ENCODE results near the gene DUSP9. TPM values are rescaled to one million over a fixed set of nuclear protein-coding genes. Genes with fewer than 3 reads are reported as not detected.
"Not testable (repeated sequence)": the region's sequence is repeated elsewhere in the genome, so short reads cannot be mapped to it uniquely, and the experiment has no call there.

DUSP9 gene
- total RNA-seq, 4 donors from 2014 or later = not detected

GRCh38 chrX:153688506-153688905, 41.5 kb downstream of the DUSP9 start:
- TF ChIP-seq POLR2A (IDR thresholded peaks at IDR 0.05) (no peak), CTCF (IDR thresholded peaks at IDR 0.05 in 4 of 5, conservative IDR thresholded peaks at IDR 0.05 in 1 of 5) (no peak)
- H3K36me3 ChIP-seq = no peaks in the 10 kb centered on the region
- no peaks in the 10 kb centered on the region for H3K27me3 ChIP-seq
- peaks cover 0 to 35% of the 10 kb centered on the region in 2 donors for H3K4me1 ChIP-seq
- intact Hi-C loops (cut with DNase I; ENCODE audit: low total_unique reads) (loop anchor here (5.0 to 10.0 kb wide), 2 partner anchors 34 to 106 kb away; partner anchors contain the start of genes ABCD1, BCAP31, IDH3G and SSR4), in situ Hi-C loops (cut with MboI; ENCODE audit: low sequenced_read_pairs in 4 of 4) (no loop called here)
- H3K9me3 ChIP-seq = no peaks in the 10 kb centered on the region
- DNase-seq = no peak
- ATAC-seq = no peak
- peak overlapping the region; percentile 38 to 56 (median 49) for H3K4me3 ChIP-seq
- H3K27ac ChIP-seq = peak overlapping the region; percentile 85 to 91 (median 88)

- no peaks in the 10 kb centered on the region for H3K36me3 ChIP-seq
- peaks cover 0 to 35% of the 10 kb centered on the region in 2 donors for H3K4me1 ChIP-seq
- ATAC-seq = peak; percentile 44 to 54
- H3K27me3 ChIP-seq = no peaks in the 10 kb centered on the region
- intact Hi-C loops (cut with DNase I; ENCODE audit: low total_unique reads) = loop anchor here (5.0 to 10.0 kb wide), 2 partner anchors 33 to 106 kb away; partner anchors contain the start of genes ABCD1, BCAP31, IDH3G and SSR4
- peak; percentile 54 to 83 for DNase-seq
- no peaks in the 10 kb centered on the region for H3K9me3 ChIP-seq
- in situ Hi-C loops (cut with MboI; ENCODE audit: low sequenced_read_pairs in 4 of 4) = no loop called here
- peak overlapping the region; percentile 85 to 91 (median 90) for H3K27ac ChIP-seq
- TF ChIP-seq CTCF (IDR thresholded peaks at IDR 0.05 in 4 of 5, conservative IDR thresholded peaks at IDR 0.05 in 1 of 5) (no peak), POLR2A (IDR thresholded peaks at IDR 0.05) (peak; percentile 51 to 65)
- peak overlapping the region; percentile 46 to 56 (median 49) for H3K4me3 ChIP-seq
These were observed 42.0 kb downstream of the DUSP9 start for GRCh38 chrX:153688911-153689590.

GRCh38 chrX:153689654-153690465, 42.9 kb downstream of the DUSP9 start:
- no peak for TF ChIP-seq POLR2A (IDR thresholded peaks at IDR 0.05)
- TF ChIP-seq CTCF (IDR thresholded peaks at IDR 0.05 in 4 of 5, conservative IDR thresholded peaks at IDR 0.05 in 1 of 5) = peak in 2 of 5 experiments; percentile 18 to 38
- DNase-seq (peak in 1 of 2 donors; percentile 46), ATAC-seq (peak; percentile 2)
- no peaks in the 10 kb centered on the region for H3K27me3 ChIP-seq
- peaks cover 0 to 6% of the 10 kb centered on the region in 2 donors for H3K36me3 ChIP-seq
- peak overlapping the region; percentile 42 to 56 (median 48) for H3K4me3 ChIP-seq
- no peaks in the 10 kb centered on the region for H3K9me3 ChIP-seq
- in situ Hi-C loops (cut with MboI; ENCODE audit: low sequenced_read_pairs in 4 of 4) = no loop called here
- H3K27ac ChIP-seq = peak overlapping the region; percentile 85 to 91 (median 90)
- intact Hi-C loops (cut with DNase I; ENCODE audit: low total_unique reads) = loop anchor here (5.0 to 10.0 kb wide), 2 partner anchors 32 to 105 kb away; partner anchors contain the start of genes ABCD1, BCAP31, IDH3G and SSR4
- H3K4me1 ChIP-seq = peaks cover 0 to 39% of the 10 kb centered on the region in 2 donors

GRCh38 chrX:153690466-153690865, 43.5 kb downstream of the DUSP9 start:
- Histone ChIP-seq H3K36me3 (peaks cover 0 to 9% of the 10 kb centered on the region in 2 donors), H3K9me3 (no peaks in the 10 kb centered on the region), H3K27me3 (no peaks in the 10 kb centered on the region), H3K4me3 (peak overlapping the region; percentile 42 to 56 (median 48)), H3K27ac (peak overlapping the region; percentile 85 to 91 (median 90)), H3K4me1 (peaks cover 0 to 45% of the 10 kb centered on the region in 2 donors)
- intact Hi-C loops (cut with DNase I; ENCODE audit: low total_unique reads) = no loop called here
- TF ChIP-seq POLR2A (IDR thresholded peaks at IDR 0.05) (no peak), CTCF (IDR thresholded peaks at IDR 0.05 in 4 of 5, conservative IDR thresholded peaks at IDR 0.05 in 1 of 5) (no peak)
- ATAC-seq (no peak), DNase-seq (peak in 1 of 2 donors; percentile 33)
- in situ Hi-C loops (cut with MboI; ENCODE audit: low sequenced_read_pairs in 4 of 4) = no loop called here

GRCh38 chrX:153691032-153691827, 44.2 kb downstream of the DUSP9 start:
- ATAC-seq; H3K36me3 ChIP-seq; intact Hi-C loops (cut with DNase I; ENCODE audit: low total_unique reads); H3K27me3 ChIP-seq; in situ Hi-C loops (cut with MboI; ENCODE audit: low sequenced_read_pairs in 4 of 4); H3K9me3 ChIP-seq: not testable (repeated sequence)
- H3K4me3 ChIP-seq = peak overlapping the region in 1 of 4 donors; percentile 50
- peak in 1 of 2 donors; percentile 12 for DNase-seq
- H3K27ac ChIP-seq = peak overlapping the region; percentile 85 to 91 (median 90)
- H3K4me1 ChIP-seq = peaks cover 0 to 53% of the 10 kb centered on the region in 2 donors
